ENCODE measurements around the gene ERAL1.

The ERAL1 gene

DNA sequence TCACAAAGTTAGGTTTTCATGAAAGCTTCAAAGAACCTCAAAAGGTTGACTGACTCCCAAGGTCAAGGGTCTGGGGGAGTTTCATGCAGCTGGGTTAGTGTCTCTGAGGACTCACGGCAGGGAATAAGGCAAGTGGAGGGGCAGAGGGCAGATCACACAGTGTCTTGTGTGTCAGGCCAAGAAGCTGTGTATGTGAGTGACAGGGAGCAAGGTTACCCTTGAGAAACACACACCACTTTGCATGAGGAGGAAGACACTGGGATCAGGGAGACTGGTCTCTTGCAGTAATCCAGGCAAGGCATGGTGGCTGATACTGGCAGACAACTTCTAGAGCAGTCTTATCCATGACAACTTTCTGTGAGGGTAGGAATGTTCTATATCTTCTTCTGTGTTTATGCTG, 36.4 kb downstream of the ERAL1 start:
- TF ChIP-seq SIN3A (IDR thresholded peaks at IDR 0.05; ENCODE audit: borderline replicate concordance, insufficient read depth, low read length): no peak
- TF ChIP-seq TAF1 (IDR thresholded peaks at IDR 0.05; ENCODE audit: borderline replicate concordance, insufficient read depth, low read length): no peak
- TF ChIP-seq POLR2AphosphoS5 (IDR thresholded peaks at IDR 0.05; ENCODE audit: low read depth, low read length): no peak
- no peak for TF ChIP-seq FOXP2 (optimal IDR thresholded peaks at IDR 0.05; ENCODE audit: borderline replicate concordance, extremely low read depth, extremely low read length, insufficient read depth)
- TF ChIP-seq, protein P1, sequence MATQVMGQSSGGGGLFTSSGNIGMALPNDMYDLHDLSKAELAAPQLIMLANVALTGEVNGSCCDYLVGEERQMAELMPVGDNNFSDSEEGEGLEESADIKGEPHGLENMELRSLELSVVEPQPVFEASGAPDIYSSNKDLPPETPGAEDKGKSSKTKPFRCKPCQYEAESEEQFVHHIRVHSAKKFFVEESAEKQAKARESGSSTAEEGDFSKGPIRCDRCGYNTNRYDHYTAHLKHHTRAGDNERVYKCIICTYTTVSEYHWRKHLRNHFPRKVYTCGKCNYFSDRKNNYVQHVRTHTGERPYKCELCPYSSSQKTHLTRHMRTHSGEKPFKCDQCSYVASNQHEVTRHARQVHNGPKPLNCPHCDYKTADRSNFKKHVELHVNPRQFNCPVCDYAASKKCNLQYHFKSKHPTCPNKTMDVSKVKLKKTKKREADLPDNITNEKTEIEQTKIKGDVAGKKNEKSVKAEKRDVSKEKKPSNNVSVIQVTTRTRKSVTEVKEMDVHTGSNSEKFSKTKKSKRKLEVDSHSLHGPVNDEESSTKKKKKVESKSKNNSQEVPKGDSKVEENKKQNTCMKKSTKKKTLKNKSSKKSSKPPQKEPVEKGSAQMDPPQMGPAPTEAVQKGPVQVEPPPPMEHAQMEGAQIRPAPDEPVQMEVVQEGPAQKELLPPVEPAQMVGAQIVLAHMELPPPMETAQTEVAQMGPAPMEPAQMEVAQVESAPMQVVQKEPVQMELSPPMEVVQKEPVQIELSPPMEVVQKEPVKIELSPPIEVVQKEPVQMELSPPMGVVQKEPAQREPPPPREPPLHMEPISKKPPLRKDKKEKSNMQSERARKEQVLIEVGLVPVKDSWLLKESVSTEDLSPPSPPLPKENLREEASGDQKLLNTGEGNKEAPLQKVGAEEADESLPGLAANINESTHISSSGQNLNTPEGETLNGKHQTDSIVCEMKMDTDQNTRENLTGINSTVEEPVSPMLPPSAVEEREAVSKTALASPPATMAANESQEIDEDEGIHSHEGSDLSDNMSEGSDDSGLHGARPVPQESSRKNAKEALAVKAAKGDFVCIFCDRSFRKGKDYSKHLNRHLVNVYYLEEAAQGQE (IDR thresholded peaks at IDR 0.05; ENCODE audit: insufficient read depth in 1 of 2, low read depth in 2 of 2, low read length in 2 of 2): no peak

DNA sequence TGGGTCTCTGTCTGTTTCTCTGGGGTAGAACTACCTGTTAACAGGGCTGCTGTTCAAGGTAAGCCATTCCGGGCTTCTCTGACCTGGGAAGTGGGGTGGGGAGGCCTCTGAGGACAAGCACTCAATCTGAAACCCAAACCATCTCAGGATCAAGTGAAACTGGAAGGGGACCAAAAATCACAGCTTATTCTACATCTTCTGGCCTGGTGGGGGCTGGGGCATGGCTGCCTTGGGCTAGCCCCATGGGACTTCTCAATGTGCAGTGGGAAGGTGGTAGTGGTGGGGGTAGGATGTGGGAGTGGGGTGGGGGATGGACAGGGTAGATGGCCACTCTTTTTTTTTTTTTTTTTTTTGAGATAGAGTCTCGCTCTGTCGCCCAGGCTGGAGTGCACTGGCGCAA, 37.2 kb downstream of the ERAL1 start:
- TF ChIP-seq TAF1 (IDR thresholded peaks at IDR 0.05; ENCODE audit: borderline replicate concordance, insufficient read depth, low read length) (no peak), POLR2AphosphoS5 (IDR thresholded peaks at IDR 0.05; ENCODE audit: low read depth, low read length) (no peak), FOXP2 (optimal IDR thresholded peaks at IDR 0.05; ENCODE audit: borderline replicate concordance, extremely low read depth, extremely low read length, insufficient read depth) (no peak), SIN3A (IDR thresholded peaks at IDR 0.05; ENCODE audit: borderline replicate concordance, insufficient read depth, low read length) (no peak)
- TF ChIP-seq, protein P1 (IDR thresholded peaks at IDR 0.05; ENCODE audit: insufficient read depth in 1 of 2, low read depth in 2 of 2, low read length in 2 of 2): no peak

DNA sequence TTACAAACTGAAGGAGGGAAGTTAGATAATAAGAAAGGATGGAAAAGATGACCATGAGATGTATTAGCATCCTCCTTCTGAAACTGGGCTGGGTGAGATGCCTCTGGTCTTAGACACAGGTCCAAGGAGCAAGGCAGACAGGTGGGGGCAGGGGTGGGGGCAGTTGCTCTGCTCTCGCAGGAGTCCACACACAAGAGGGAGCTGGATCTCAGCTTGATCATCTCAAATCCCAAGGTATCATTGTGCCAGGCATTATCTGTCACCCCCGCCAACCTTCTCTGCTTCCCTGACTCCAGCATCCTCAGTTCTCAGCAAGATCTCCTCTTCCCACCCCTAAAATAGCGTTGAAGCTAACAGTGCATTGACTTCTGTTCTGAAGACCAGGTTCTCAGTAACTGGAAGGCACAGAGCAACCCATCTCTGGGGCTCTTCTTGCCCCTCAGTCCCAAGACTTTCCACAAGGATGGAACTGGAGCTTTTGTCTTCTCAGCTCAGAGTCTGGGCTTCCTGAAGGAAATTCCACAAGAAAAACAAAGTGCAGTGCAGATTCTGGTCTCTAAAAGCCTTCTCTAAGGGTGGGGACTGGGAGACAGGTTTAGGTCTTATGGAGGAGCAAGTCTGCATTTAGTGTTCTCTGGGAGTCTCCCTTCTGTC, 41.1 kb downstream of the ERAL1 start:
- no peak for TF ChIP-seq TAF1 (IDR thresholded peaks at IDR 0.05; ENCODE audit: borderline replicate concordance, insufficient read depth, low read length)
- TF ChIP-seq FOXP2 (optimal IDR thresholded peaks at IDR 0.05; ENCODE audit: borderline replicate concordance, extremely low read depth, extremely low read length, insufficient read depth): no peak
- TF ChIP-seq SIN3A (IDR thresholded peaks at IDR 0.05; ENCODE audit: borderline replicate concordance, insufficient read depth, low read length): no peak
- TF ChIP-seq POLR2AphosphoS5 (IDR thresholded peaks at IDR 0.05; ENCODE audit: low read depth, low read length): no peak
- TF ChIP-seq, protein P1 (IDR thresholded peaks at IDR 0.05; ENCODE audit: insufficient read depth in 1 of 2, low read depth in 2 of 2, low read length in 2 of 2): no peak

DNA sequence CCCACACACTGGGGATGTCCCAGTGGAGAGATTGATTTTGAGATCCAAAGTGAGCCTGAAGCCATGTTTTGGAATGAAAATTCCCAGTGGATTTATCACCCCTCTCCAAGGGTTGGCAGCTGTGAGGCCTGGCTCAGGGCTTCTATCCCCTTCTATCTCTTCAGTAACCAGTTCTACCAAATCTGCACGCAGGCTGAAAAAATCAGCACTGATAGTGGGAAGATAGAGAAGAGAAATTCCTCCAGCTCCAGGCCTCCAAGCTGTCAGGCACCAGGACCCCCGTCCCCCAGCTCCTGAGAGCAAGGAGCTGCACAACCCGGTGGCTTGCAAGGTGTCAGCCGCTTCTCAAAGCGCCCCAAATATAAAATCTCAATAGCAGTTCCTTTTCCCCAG, 41.7 kb downstream of the ERAL1 start:
- TF ChIP-seq TAF1 (IDR thresholded peaks at IDR 0.05; ENCODE audit: borderline replicate concordance, insufficient read depth, low read length) (no peak), POLR2AphosphoS5 (IDR thresholded peaks at IDR 0.05; ENCODE audit: low read depth, low read length) (no peak), FOXP2 (optimal IDR thresholded peaks at IDR 0.05; ENCODE audit: borderline replicate concordance, extremely low read depth, extremely low read length, insufficient read depth) (no peak), SIN3A (IDR thresholded peaks at IDR 0.05; ENCODE audit: borderline replicate concordance, insufficient read depth, low read length) (no peak)
- TF ChIP-seq, protein P1 (IDR thresholded peaks at IDR 0.05; ENCODE audit: insufficient read depth in 1 of 2, low read depth in 2 of 2, low read length in 2 of 2): no peak
